GM21737 (cell line): Measurements from ENCODE around the gene USP47.

ENCODE experiments used
- ATAC-seq: cut with Tn5 transposase; IDR thresholded peaks from one replicate; pipeline ENCODE4 v1.9.1; 2021; ENCODE audit warnings: mild to moderate bottlenecking, moderate library complexity; ENCODE audit not compliant: unreplicated experiment

The USP47 gene

DNA sequence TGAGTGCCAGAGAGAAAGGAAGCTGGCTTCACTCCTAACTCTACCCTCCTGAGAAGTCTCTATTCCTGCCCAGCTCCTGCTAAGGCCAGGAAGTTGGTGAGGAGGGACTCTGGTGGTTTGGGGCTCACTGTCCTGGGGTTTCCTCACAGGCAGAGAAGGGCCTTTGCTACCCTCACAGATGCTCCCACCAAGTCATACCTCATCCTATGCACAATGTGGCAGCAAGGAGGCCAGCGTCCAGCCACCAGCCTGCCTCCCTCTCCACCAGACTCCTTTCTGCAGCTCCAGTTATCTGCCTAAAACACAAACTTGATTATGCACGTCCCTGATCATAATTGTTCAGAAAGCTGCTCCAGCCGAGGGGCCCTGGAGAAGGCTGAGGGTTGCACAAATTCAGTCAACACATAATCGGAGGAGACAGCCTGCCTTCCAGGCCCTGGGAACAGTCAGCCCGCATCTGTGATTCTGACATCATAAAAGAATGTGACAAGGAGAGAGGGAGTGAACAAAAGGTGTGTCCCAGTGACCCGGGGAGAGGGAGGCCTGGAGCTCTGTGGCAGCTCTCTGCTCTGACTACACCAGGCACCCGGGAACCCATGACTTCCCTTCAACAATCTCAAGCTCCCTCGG, 137.8 kb downstream of the USP47 start:
- no peak for ATAC-seq

- no peak for ATAC-seq
Observed at GRCh38 chr11:11980200-11980599, 138.4 kb downstream of the USP47 start.

- no peak for ATAC-seq
Observed at GRCh38 chr11:11980841-11981308, 139.1 kb downstream of the USP47 start.

GRCh38 chr11:11981364-11981763, 139.6 kb downstream of the USP47 start:
- no peak for ATAC-seq

- no peak for ATAC-seq
Observed at GRCh38 chr11:11981840-11982239, 140.1 kb downstream of the USP47 start.

DNA sequence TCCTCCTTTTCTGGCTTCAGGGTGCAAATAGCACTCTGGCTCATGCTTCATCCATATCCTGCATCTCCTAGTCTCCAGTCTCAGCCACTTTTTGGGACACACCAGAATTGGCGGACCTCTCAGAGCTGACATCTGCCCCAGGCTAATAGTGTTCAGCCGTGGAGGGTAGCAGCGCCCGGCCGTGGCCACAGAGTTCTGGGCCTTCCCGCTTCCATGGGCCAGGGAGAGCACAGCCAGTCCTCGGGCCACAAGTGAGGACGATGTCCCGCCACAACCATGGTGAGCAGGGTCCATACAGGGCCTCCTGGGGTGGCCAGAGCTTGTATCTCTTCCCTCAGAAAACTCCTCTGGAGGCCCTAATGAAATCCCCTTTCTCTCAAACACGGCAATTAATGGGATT, 140.7 kb downstream of the USP47 start:
- ATAC-seq, result no peak

GRCh38 chr11:11982975-11983374, 141.2 kb downstream of the USP47 start:
- no peak for ATAC-seq

GRCh38 chr11:11983427-11983826, 141.7 kb downstream of the USP47 start:
- no peak for ATAC-seq

DNA sequence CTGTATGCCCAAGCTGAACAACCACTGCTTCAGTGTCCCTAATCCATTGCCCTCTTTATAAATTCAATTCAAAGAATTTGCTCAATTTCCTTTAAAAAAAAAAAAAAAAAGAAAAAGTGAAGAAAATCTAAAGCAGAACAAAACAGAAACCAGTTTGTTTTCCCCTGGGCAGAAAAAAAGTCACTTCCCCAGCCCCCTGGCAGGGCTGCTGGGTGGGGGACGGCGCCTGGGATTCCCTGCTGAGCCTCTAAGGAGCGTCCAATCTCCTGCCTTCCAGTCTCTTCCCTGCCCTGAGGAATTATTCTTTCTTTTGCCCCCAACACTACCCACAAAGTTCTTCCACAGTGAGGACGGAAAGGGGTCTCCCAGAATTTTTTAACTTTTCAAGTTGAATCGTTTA, 142.8 kb downstream of the USP47 start:
- ATAC-seq, result no peak

DNA sequence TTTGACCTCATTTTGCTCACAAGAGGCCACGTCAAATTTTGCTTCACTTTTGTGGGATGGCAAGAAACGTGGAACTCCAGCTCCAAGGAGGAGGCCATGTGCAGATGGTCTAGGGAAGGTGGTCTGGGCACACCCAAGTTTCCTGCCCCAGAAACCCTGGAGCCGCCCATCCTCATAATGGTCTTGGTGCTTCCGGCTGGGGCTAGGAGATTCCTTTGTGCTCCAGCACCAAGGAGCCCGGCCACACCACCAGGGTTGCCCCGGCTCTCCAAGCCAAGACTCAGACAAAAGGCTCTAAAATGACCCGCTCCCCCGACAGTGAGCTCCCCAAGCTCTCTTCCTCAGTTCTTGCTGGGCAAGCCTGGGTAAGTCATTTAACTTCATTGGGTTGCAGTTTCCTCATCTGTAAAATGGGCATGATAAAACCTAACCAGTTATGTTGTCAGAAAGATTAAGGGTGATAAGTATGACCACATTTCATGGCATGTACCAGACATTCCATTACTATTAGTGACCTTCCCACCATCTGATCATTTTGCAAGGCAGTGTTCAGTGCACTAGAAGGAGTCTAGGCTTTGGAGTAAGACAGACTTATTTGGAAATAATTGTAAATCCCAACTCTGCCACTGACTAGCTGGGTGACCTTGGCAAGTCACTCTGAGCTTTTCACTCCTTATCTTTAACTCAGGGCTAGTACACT, 143.4 kb downstream of the USP47 start:
- no peak for ATAC-seq

DNA sequence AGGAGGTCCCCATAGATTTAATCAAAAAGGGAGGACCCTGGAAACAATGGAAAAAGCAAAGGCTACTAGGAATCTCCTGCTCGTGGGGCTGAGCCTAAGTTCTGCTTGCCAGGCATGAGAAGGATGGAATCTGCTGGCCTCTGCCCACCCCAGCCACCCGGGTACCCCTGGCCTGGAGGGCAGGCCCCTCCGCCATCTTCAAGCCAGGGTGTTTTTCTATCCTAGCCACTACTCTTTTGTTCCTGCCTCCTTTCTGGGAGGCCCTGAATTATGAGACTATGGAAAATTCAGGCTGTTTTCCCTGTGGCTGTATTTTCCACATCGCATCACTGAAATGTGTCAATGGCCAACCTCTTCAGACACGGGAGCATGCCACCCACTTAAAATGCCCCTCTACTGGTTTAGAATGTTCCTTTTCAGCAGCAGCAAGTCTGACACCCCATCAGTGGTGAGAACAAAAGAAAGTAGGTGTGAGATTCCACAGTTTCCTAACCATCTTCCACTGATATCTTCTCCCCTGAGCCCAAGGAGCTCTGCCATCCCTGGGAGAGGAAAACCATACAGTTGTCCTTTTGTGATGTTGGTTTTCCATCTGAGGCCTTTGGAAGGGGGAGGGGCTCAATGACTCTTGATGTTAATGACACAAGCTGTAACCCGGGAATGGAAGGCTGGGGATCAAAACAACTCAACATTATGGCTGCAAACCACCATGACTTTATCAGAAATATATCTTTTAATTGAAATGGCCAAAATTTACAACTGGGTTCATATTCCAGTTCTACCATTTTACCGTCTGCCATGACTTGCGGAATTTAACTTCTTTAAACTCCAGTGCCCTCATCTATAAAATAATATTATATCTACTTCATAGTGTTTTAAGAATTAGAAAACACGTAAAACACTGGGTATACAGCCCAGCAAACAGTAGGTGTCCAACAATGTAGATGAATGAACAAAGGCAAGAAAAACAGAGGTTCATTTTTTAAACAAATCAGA, 144.5 kb downstream of the USP47 start:
- ATAC-seq, result no peak

- no peak for ATAC-seq
Observed at GRCh38 chr11:11987503-11988022, 145.8 kb downstream of the USP47 start.

DNA sequence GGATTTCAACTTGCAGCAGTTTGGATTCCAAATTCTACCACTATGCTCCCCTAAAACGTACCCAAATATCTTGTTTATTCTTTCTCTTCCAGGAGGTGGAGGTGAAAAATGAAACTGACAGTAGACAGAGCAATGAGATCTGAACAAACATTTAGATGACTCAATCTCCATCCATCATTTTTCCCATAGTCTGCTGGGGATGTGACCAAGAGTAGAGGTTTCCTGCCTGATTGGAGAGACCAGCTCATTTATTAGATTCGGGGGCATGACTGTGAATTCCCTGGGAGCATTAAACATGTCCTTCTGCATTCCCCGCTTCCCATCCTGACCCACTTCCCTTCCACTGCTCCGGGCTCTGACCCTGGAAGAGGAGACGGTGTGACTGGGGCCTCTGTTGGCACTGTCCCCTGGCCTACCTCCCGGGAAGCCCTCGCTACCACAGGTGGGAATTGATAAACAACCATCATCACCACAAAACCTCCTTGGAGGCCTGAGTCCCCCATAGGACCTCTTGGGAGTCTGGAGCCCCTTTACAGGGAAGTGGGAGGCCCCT, 146.4 kb downstream of the USP47 start:
- ATAC-seq, result no peak

- ATAC-seq, result no peak
Observed at GRCh38 chr11:11988681-11989261, 147.0 kb downstream of the USP47 start.

DNA sequence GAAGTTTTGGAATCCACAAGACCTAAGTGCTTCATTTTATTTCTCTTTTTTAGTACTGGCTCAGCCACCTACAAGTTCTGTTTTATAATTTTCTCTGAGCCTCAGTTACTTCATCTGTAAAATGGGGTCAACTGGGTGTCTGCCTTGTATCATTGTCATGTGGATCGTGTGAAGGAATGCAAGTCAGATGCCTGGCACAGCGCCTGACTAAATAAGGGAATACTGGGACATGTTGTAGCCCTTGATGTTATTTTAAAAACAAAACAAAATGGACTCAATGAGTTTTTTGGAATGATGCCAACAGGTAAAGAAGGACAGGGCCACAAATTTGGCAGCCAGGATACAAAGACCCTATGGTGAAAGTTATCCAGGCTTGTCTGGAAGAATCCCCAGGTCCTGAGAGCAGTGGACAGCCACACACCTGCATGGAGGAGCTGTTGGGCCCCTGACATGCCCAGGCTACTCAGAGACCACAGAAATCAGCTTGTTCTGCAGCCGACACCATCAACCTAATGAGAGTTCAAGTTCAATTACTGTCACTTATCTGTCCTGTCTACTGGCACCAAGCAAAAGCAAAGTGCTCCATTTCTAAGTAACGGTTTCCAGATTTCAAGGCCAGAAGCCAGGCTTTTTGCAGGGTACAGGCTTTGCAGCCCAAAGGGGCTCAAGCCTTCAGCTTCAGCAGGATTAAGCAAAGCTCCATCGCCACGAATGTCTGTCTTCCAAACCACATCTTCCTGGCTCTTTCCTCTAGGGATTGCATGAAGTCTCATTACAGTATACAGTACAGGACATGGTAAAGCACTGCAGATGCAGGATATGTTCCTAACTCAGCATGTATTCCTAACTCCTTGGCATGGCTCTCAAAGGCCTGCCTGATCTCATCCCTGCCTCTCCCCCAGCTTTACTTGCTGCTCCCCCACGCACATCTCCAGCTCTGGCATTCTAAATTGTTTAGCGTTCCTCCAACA, 148.3 kb downstream of the USP47 start:
- ATAC-seq, result no peak

GRCh38 chr11:11992257-11993212, 150.8 kb downstream of the USP47 start:
- ATAC-seq, result no peak

DNA sequence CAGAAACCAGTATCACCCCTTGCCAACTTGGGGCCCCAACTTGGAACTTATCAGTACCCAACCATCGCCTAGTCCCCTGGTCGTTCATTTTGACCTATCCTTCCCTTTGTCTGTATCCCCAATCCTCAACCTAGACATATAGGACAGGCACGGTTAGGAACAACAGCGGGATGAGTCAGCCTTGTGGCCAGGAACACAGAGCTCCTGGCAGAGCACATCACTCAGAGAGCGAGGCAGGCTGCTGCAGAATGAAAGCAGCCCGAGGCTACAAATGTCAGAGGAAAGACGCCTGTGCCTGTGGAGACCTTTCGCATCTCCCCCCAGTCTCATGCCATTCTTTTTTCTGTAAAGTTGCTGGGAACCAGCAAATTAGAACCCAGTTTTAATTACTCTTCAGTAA, 152.1 kb downstream of the USP47 start:
- no peak for ATAC-seq

- no peak for ATAC-seq
Observed at GRCh38 chr11:11995601-11996000, 153.8 kb downstream of the USP47 start.
